GM11168 (cell line): ENCODE data around the gene PIANP.

Experiments
- in situ Hi-C: fragments of 300-500 bp; cut with MboI; formaldehyde crosslinking; loops from one replicate; pipeline ENCODE4 v1.12.0; 2022; ENCODE audit warnings: low sequenced_read_pairs; ENCODE audit not compliant: unreplicated experiment

Gene PIANP

GRCh38 chr12:6676962-6677361 is 23.7 kb downstream of the PIANP start:
- in situ Hi-C loops = no loop called here

DNA sequence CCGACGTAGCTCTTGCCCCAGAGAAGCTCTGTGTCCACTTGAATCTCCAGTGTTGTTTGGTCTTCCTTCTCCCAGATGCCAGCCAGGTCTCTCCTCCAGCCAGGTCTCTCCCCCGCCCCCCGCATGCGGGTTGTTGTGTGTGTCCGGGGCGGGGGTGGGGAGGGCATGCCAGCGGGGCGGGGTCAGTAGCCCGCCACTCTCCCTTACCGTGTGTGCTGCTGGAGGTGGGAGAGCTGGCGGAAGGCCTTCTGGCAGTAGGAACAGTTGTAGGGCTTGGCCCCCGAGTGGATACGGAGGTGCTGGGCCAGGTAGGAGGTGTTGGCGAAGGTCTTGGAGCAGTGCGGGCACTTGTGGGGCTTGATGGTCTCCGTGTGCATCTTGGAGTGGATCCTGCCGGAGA is 28.5 kb downstream of the PIANP start:
- in situ Hi-C loops = no loop called here

GRCh38 chr12:6667559-6668210 is 32.9 kb downstream of the PIANP start:
- in situ Hi-C loops = no loop called here

- in situ Hi-C loops = no loop called here
Observed at GRCh38 chr12:6666211-6666610, 34.4 kb downstream of the PIANP start.

GRCh38 chr12:6664902-6665301 is 35.7 kb downstream of the PIANP start:
- in situ Hi-C loops = no loop called here

GRCh38 chr12:6662906-6663742 is 37.5 kb downstream of the PIANP start, which contains the start of gene ING4:
TSS of gene ING4 (minus strand) at chr12:6663119. CDS start at chr12:6663101, 18 bp downstream.
- in situ Hi-C loops = no loop called here

- in situ Hi-C loops = no loop called here
Observed at GRCh38 chr12:6662602-6662905, 38.1 kb downstream of the PIANP start.

DNA sequence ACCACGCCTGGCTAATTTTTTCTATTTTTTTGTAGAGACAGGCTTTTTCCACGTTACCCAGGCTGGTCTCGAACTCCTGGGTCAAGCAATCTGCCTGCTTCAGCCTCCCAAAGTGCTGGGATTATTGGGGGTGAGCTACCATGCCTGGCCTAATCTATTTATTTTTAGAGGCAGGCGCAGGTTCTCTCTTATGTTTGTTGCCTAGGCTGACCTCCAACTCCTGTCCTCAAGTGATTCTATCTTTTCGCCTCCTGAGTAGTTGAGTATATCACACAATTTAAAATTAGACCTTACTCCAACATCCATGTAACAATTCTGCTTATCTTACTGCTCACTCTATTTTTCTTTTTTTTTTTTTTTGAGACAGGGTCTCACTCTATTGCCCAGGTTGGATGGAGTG is 46.6 kb downstream of the PIANP start:
- in situ Hi-C loops = no loop called here

DNA sequence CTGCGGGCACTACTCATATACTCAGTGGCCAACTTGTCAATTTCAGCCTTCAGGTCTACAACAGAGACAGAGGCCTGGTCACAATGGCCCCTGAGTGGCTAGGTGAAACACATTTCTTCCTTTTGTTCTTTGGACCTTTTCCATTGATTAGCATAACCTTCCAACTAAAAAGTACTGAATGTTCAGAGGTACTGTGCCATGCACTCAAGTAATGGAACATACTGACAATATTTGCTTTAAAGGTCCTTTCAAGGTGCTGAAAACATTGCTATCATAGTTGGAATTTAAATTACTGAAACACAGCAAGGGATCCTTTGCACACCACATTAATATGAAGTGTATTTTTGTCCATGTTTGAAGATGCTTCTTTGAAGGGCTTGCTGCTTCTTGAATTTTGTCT is 47.3 kb downstream of the PIANP start:
- in situ Hi-C loops = no loop called here

DNA sequence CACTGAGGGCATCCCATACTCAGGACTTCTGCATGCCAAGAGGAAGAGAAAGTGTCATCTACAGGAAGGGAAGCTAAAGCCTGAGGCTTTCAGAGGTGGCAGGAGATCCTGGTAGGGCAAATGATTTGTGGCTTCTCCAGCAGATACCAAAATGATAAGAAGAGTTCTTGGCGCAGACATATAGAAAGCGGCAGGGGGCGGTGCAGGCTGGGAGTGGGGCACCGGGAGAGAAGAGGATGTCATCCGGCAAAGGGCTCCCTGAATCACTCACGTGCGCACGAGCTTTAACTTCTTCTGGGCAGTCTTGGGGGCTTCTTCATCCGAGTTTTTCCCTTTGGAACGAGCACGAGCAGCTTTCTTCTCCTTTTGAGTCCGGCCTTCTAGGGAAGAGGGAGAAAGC is 48.2 kb downstream of the PIANP start:
- in situ Hi-C loops = no loop called here

GRCh38 chr12:6650832-6651231 is 49.8 kb downstream of the PIANP start:
- in situ Hi-C loops = no loop called here

GRCh38 chr12:6647083-6647604 is 53.5 kb downstream of the PIANP start, which contains the start of gene ACRBP:
TSS of gene ACRBP (minus strand) at chr12:6647432. CDS start at chr12:6647366, 66 bp downstream.
- in situ Hi-C loops = no loop called here

GRCh38 chr12:6646276-6647082 is 54.1 kb downstream of the PIANP start:
- in situ Hi-C loops = no loop called here

GRCh38 chr12:6644903-6645302 is 55.7 kb downstream of the PIANP start:
- in situ Hi-C loops = no loop called here

- in situ Hi-C loops = no loop called here
Observed at GRCh38 chr12:6644257-6644596, 56.4 kb downstream of the PIANP start.
